Thyroid gland (tissue), 4 donors: ENCODE results near the gene ZNF407.

Experiments used
- POLR2A ChIP-seq, 2 donors: fragments of 450-650 bp; IDR thresholded peaks; one replicate each; pipeline ENCODE4 v1.6.1; 2017; ENCODE audit warnings: antibody characterized with exemption in 2 of 2, mild to moderate bottlenecking in 2 of 2, moderate library complexity in 1 of 2
- TF ChIP-seq, protein P1 (sequence below), 6 experiments: fragments of 200-600 bp in 3 of 6; fragments of 450-650 bp in 3 of 6; sonication (generic) in 3 of 6; IDR thresholded peaks; one replicate each; pipeline ENCODE4 v1.5.1; 2016 to 2019; ENCODE audit warnings: antibody characterized with exemption in 6 of 6, mild to moderate bottlenecking in 2 of 6, inconsistent platforms in 1 of 6, moderate library complexity in 1 of 6

DNA sequence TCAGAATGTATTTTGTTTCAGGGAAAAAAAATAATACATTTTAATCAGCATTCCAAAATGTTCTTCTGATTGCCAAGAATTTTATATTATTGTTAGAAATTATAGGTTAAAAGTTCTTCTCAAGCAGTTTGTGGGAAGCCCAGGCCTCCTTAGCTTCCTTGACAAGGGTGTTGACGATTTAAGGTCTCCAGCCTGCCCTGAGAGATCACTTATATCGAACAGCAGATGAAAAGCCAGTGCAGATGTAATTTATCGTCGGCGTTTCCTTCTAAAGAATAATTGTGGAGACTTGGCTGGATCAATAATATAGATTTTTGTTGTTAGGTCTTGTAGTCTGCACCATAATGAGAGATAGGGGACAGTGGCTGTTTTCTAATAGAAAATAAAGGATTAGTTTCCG, 280.6 kb downstream of the ZNF407 start:
- TF ChIP-seq, protein P1, sequence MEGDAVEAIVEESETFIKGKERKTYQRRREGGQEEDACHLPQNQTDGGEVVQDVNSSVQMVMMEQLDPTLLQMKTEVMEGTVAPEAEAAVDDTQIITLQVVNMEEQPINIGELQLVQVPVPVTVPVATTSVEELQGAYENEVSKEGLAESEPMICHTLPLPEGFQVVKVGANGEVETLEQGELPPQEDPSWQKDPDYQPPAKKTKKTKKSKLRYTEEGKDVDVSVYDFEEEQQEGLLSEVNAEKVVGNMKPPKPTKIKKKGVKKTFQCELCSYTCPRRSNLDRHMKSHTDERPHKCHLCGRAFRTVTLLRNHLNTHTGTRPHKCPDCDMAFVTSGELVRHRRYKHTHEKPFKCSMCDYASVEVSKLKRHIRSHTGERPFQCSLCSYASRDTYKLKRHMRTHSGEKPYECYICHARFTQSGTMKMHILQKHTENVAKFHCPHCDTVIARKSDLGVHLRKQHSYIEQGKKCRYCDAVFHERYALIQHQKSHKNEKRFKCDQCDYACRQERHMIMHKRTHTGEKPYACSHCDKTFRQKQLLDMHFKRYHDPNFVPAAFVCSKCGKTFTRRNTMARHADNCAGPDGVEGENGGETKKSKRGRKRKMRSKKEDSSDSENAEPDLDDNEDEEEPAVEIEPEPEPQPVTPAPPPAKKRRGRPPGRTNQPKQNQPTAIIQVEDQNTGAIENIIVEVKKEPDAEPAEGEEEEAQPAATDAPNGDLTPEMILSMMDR (IDR thresholded peaks at IDR 0.05): no peak
- TF ChIP-seq POLR2A (IDR thresholded peaks at IDR 0.05): no peak
